OCI-LY1 (cell line): ENCODE results near the gene MAP4K3.

Experiments
- CTCF ChIP-seq: fragments of 200-600 bp; sonication (generic), shearing (Covaris generic); IDR thresholded peaks from 2 replicates; pipeline ENCODE4 v1.5.1; 2017; ENCODE audit warnings: mild to moderate bottlenecking, antibody characterized with exemption, low read length, moderate library complexity, mixed read lengths
- EZH2 ChIP-seq: fragments of 200-600 bp; sonication (generic), shearing (Covaris generic); IDR thresholded peaks from 2 replicates; pipeline ENCODE4 v1.8.0; 2017; ENCODE audit warnings: borderline replicate concordance, mixed run types, mild to moderate bottlenecking, antibody characterized with exemption, low read length, moderate library complexity, mixed read lengths

DNA sequence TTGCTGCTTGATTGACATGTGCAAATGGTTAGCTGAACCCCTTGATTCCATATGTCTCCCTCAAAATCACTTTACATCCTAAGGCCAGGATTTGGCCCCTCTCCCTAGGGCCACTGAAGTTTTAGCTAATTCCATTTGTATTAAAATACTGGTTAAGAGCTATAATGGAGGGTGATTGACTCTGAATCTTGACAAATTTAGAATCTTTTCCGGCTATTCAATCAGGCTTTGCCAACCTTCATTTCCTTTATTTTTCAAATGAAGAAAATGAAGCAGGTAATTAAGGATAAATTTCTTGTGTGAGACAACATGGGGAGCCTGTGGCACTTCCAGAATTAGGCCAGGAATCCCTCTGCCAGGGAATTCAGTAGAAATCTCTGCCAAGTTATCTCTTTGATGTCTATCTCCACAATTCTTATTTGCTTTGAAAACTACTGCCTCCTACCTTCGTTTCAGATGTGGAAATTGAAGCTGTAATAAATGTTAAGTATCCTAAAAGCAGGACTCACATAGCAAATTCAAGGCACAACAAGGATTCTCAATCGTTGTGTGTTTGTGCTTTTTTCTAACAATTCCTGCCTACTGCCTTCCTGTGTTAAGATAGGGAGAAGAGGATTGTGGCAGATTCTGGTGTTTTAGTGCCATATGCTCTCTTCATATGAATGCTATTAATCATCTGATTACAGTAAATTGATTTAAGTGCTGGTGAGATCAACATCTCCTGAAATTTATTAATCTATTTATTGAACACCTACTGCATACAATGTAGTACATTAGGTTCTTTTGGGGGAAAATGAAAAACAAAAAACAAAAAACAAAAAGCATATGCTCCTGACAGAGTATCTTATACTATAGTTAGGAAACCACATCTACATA is 47.8 kb upstream of the MAP4K3 start:
- TF ChIP-seq CTCF, result no peak
- no peak for TF ChIP-seq EZH2
